ENCODE data around the gene SRD5A3. TPM values are rescaled to one million over a fixed set of nuclear protein-coding genes. Genes with fewer than 3 reads are reported as not detected.
A peak's percentile ranks its signal among the peaks of the same experiment; 100 is the strongest.

Gene SRD5A3
- total RNA-seq, 2 experiments from 2014 or later, result 8.8 to 9.7 TPM

GRCh38 chr4:55409468-55410171 is 63.6 kb downstream of the SRD5A3 start:
- peak overlapping the region; percentile 15 for H3K27ac Mint-ChIP-seq
- peaks cover 33% of the 10 kb centered on the region for H3K36me3 Mint-ChIP-seq
- DNase-seq, result no peak
- ATAC-seq, result no peak
- H3K9me3 Mint-ChIP-seq (ENCODE audit: low read depth), result no peaks in the 10 kb centered on the region
- CTCF ChIA-PET, result interaction anchor here (1.0 to 1.5 kb wide), 2 partner anchors 9 to 145 kb away, joined by 4 read pairs; no protein-coding TSS in a partner anchor
- H3K27me3 Mint-ChIP-seq, result no peaks in the 10 kb centered on the region
- H3K4me3 Mint-ChIP-seq, result no peak overlapping the region
- H3K4me1 Mint-ChIP-seq, result peaks cover 31% of the 10 kb centered on the region

DNA sequence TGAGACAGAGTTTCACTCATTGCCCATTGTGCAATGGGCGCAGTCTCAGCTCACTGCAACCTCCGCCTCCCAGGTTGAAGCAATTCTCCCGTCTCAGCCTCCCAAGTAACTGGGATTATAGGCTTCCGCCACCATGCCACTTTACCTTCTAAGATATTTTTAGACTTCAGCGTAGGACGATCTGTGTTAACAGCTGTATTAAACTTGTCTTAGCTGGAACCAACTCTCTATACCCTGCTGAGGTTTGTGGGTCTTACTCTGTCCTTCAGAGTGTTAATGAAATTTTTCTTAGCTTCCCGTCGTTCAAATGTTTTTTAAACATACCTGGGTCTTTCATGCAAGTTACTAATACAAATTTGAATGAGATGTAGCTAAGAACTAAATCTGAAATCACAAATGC is 64.4 kb downstream of the SRD5A3 start:
- Mint-ChIP-seq H3K4me3 (no peak overlapping the region), H3K27me3 (no peaks in the 10 kb centered on the region), H3K27ac (no peak overlapping the region), H3K36me3 (peaks cover 32% of the 10 kb centered on the region), H3K4me1 (peaks cover 27% of the 10 kb centered on the region), H3K9me3 (ENCODE audit: low read depth) (no peaks in the 10 kb centered on the region)
- CTCF ChIA-PET, result interaction anchor here (1.5 kb wide), 2 partner anchors 64 to 144 kb away, joined by 3 to 4 read pairs; partner anchors contain the start of gene SRD5A3
- DNase-seq (no peak), ATAC-seq (no peak)

DNA sequence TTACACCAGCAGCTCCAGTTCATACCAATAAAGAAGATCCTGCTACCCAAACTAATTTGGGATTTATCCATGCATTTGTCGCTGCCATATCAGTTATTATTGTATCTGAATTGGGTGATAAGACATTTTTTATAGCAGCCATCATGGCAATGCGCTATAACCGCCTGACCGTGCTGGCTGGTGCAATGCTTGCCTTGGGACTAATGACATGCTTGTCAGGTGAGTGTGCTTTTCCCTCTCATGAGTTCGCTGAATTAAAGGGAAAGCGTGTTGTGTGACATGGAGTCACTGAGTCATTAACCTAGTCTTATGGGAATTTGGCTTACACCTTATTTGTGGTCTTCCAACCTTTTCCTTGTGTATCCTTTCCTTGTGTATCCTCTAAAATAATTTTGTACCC is 65.6 kb downstream of the SRD5A3 start:
- Mint-ChIP-seq H3K4me1 (peaks cover 18% of the 10 kb centered on the region), H3K4me3 (no peak overlapping the region), H3K27ac (no peak overlapping the region), H3K27me3 (no peaks in the 10 kb centered on the region), H3K36me3 (peaks cover 27% of the 10 kb centered on the region), H3K9me3 (ENCODE audit: low read depth) (no peaks in the 10 kb centered on the region)
- CTCF ChIA-PET, result interaction anchor here (1.5 kb wide), 1 partner anchor 66 kb away, joined by 3 read pairs; the partner anchor contains the start of gene SRD5A3
- ATAC-seq, result no peak
- DNase-seq, result no peak

DNA sequence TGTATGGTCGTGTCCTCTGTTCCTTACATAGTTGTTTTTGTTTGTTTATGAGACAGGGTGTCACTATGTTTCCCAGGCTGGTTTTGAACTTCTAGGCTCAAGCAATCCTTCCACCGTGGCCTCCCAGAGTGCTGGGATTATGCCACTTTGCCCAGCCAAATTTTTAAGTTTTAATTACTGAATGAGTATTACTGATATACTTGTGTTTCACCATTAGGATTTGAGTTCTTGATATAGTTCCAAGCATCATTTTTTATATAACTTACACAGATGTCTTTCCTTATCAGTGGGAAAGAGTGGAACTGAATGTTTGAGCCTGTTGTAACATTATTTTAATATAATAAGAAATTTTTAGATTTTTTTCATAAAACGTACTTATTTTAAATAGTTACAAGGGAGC is 70.1 kb downstream of the SRD5A3 start:
- H3K4me3 Mint-ChIP-seq, result no peak overlapping the region
- ATAC-seq (no peak), DNase-seq (no peak)
- no peak overlapping the region for H3K27ac Mint-ChIP-seq
- H3K4me1 Mint-ChIP-seq, result no peaks in the 10 kb centered on the region
- H3K36me3 Mint-ChIP-seq, result peaks cover 36% of the 10 kb centered on the region
- no peaks in the 10 kb centered on the region for H3K9me3 Mint-ChIP-seq (ENCODE audit: low read depth)
- H3K27me3 Mint-ChIP-seq, result no peaks in the 10 kb centered on the region
- CTCF ChIA-PET, result interaction anchor here (1.4 kb wide), 1 partner anchor 138 kb away, joined by 4 read pairs; no protein-coding TSS in a partner anchor

Other genes starting within 250 kb of the SRD5A3 start
- not detected for gene KDR, start 220.6 kb upstream of the SRD5A3 start, total RNA-seq
- gene TMEM165, start 49.7 kb downstream of the SRD5A3 start, total RNA-seq, result 10 to 100 TPM; 77.2 to 82.2 TPM
- gene CLOCK, start 200.7 kb downstream of the SRD5A3 start, total RNA-seq, result 10 to 100 TPM in 1 of 2 experiments, 1 to 10 TPM in 1; 9.4 to 10.0 TPM
- gene PDCL2, start 246.0 kb downstream of the SRD5A3 start, total RNA-seq, result not detected